A673 (cell line): ENCODE measurements around the gene PCED1A. TPM values are rescaled to one million over a fixed set of nuclear protein-coding genes. Genes with fewer than 3 reads are reported as not detected.

Experiments
- BruUV-seq: library from RNA; stranded (reverse); fragments of 400-500 nt; replicated peaks from 2 replicates; lab custom pipeline; 2021; lab: Mats Ljungman, UMichigan
- CTCF ChIA-PET: fragments of 300-600 bp; sonication (Branson Sonifier 250); formaldehyde crosslinking; loops from one replicate; lab custom pipeline; 2022; ENCODE audit warnings: antibody characterized with exemption; lab: Charles Lee
- POLR2A ChIA-PET: fragments of 300-600 bp; sonication (Branson Sonifier 250); formaldehyde crosslinking; loops from one replicate; lab custom pipeline; 2022; ENCODE audit warnings: antibody characterized with exemption; ENCODE audit not compliant: low non-redundant PET; lab: Charles Lee
- DNase-seq: peaks from one replicate; pipeline ENCODE4 v3.0.0-alpha.2; 2015; ENCODE audit warnings: low spot score
- H3K27ac ChIP-seq: fragments of 200-600 bp; sonication (generic); 2 replicates; pipeline ENCODE4 v1.5.1; 2016; ENCODE audit warnings: mixed run types, low read depth, mild to moderate bottlenecking, mixed read lengths, antibody characterized with exemption, low read length; ENCODE audit not compliant: poor library complexity, severe bottlenecking
- H3K27me3 ChIP-seq: fragments of 200-600 bp; sonication (generic); replicated peaks from 2 replicates; pipeline ENCODE4 v1.6.1; 2017; ENCODE audit warnings: mixed run types, low read depth, mild to moderate bottlenecking, mixed read lengths, antibody characterized with exemption, low read length; ENCODE audit not compliant: insufficient read depth, poor library complexity
- H3K36me3 ChIP-seq: fragments of 200-600 bp; sonication (generic); 2 replicates; pipeline ENCODE4 v1.6.1; 2016; ENCODE audit warnings: mixed run types, mild to moderate bottlenecking, mixed read lengths, antibody characterized with exemption, low read length; ENCODE audit not compliant: insufficient read depth, poor library complexity, severe bottlenecking
- H3K4me1 ChIP-seq: fragments of 200-600 bp; sonication (generic); 2 replicates; pipeline ENCODE4 v1.6.1; 2017; ENCODE audit warnings: mixed run types, mild to moderate bottlenecking, mixed read lengths, antibody characterized with exemption, low read length; ENCODE audit not compliant: insufficient read depth, poor library complexity, severe bottlenecking
- H3K4me3 ChIP-seq: fragments of 200-600 bp; sonication (generic); 2 replicates; pipeline ENCODE4 v1.5.1; 2016; ENCODE audit warnings: low read depth, mixed run types, mild to moderate bottlenecking, mixed read lengths, low read length; ENCODE audit not compliant: poor library complexity, severe bottlenecking
- H3K9me3 ChIP-seq: fragments of 200-600 bp; sonication (generic); 2 replicates; pipeline ENCODE4 v1.6.1; 2016; ENCODE audit warnings: mixed run types, low read depth, mild to moderate bottlenecking, mixed read lengths, antibody characterized with exemption, low read length; ENCODE audit not compliant: poor library complexity, severe bottlenecking
- EZH2 ChIP-seq: fragments of 200-600 bp; sonication (generic); IDR thresholded peaks from 2 replicates; pipeline ENCODE4 v1.6.1; 2017; ENCODE audit warnings: borderline replicate concordance, low read depth, mild to moderate bottlenecking, mixed read lengths, antibody characterized with exemption, low read length; ENCODE audit not compliant: poor library complexity, severe bottlenecking
- intact Hi-C: fragments of 100-400 bp; cut with micrococcal nuclease; formaldehyde crosslinking; loops from one replicate; pipeline ENCODE4 v1.10.0; 2022; ENCODE audit not compliant: unreplicated experiment
- total RNA-seq: library from RNA; stranded (reverse); gene quantifications from 2 replicates; pipeline ENCODE4 v1.2.3, GENCODE V29; 2021
- TF ChIP-seq, protein P1 (sequence below): fragments of 300-800, 200-600 bp; sonication (generic); conservative IDR thresholded peaks from 2 replicates; pipeline ENCODE4 v1.5.1; 2017; ENCODE audit warnings: low read depth, mild to moderate bottlenecking, antibody characterized with exemption, low read length, moderate library complexity, mixed read lengths

PCED1A gene
- total RNA-seq, 1 experiment from 2014 or later: 32.8 TPM

DNA sequence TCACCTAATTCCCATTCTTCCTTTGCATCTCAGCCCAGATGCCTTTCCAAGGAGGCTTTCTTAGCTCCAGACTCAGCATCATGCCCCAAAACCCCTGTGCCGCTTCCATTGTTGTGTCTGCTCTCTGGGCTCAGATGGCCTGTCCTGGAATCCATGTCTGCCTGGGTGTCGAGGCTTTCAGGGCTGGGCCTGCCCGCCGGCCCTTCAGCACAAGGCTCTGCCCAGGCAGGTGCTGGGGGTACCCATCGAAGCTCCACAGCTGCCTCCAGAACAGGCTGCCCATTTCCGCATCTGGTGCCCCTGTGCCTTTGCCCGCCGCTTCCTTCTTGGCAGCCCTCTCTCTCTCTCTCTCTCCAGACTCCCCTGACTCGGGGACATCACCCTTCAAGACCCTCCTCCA, 41.2 kb downstream of the PCED1A start:
- Histone ChIP-seq H3K36me3 (no peaks in the 10 kb centered on the region), H3K4me1 (peaks cover 5% of the 10 kb centered on the region), H3K4me3 (peak overlapping the region; percentile 53), H3K27me3 (peaks cover 51% of the 10 kb centered on the region), H3K9me3 (no peaks in the 10 kb centered on the region), H3K27ac (no peak overlapping the region)
- intact Hi-C loops: no loop called here
- TF ChIP-seq, protein P1, sequence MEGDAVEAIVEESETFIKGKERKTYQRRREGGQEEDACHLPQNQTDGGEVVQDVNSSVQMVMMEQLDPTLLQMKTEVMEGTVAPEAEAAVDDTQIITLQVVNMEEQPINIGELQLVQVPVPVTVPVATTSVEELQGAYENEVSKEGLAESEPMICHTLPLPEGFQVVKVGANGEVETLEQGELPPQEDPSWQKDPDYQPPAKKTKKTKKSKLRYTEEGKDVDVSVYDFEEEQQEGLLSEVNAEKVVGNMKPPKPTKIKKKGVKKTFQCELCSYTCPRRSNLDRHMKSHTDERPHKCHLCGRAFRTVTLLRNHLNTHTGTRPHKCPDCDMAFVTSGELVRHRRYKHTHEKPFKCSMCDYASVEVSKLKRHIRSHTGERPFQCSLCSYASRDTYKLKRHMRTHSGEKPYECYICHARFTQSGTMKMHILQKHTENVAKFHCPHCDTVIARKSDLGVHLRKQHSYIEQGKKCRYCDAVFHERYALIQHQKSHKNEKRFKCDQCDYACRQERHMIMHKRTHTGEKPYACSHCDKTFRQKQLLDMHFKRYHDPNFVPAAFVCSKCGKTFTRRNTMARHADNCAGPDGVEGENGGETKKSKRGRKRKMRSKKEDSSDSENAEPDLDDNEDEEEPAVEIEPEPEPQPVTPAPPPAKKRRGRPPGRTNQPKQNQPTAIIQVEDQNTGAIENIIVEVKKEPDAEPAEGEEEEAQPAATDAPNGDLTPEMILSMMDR: no peak
- TF ChIP-seq EZH2: no peak
- CTCF ChIA-PET: no interaction called here
- DNase-seq: no peak
- BruUV-seq: no TSS peak
- POLR2A ChIA-PET: no interaction called here

DNA sequence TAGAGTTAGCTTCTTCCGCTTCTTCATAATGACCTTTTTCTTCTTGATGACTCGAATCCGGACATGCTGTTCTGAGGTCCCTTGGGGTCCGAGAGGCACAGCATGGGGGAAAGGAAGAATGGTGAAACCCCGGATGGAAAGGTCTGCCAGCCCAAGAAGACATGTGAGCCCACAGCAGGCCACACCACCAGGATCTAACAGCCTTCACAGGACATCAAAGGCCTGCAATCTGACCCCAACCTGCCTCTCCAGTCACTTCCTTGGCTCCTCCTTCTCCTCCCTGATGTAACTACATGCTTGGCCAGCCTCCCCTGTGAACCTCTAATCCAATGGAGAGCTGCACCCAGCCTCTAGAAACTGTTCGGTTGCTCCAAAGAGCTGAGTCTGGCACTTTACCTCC, 41.6 kb downstream of the PCED1A start:
- DNase-seq: no peak
- CTCF ChIA-PET: no interaction called here
- no TSS peak for BruUV-seq
- H3K9me3 ChIP-seq: no peaks in the 10 kb centered on the region
- H3K27ac ChIP-seq: no peak overlapping the region
- H3K27me3 ChIP-seq: peaks cover 48% of the 10 kb centered on the region
- no peaks in the 10 kb centered on the region for H3K36me3 ChIP-seq
- peaks cover 5% of the 10 kb centered on the region for H3K4me1 ChIP-seq
- intact Hi-C loops: no loop called here
- no peak for TF ChIP-seq EZH2
- TF ChIP-seq, protein P1: no peak
- POLR2A ChIA-PET: no interaction called here
- H3K4me3 ChIP-seq: no peak overlapping the region

DNA sequence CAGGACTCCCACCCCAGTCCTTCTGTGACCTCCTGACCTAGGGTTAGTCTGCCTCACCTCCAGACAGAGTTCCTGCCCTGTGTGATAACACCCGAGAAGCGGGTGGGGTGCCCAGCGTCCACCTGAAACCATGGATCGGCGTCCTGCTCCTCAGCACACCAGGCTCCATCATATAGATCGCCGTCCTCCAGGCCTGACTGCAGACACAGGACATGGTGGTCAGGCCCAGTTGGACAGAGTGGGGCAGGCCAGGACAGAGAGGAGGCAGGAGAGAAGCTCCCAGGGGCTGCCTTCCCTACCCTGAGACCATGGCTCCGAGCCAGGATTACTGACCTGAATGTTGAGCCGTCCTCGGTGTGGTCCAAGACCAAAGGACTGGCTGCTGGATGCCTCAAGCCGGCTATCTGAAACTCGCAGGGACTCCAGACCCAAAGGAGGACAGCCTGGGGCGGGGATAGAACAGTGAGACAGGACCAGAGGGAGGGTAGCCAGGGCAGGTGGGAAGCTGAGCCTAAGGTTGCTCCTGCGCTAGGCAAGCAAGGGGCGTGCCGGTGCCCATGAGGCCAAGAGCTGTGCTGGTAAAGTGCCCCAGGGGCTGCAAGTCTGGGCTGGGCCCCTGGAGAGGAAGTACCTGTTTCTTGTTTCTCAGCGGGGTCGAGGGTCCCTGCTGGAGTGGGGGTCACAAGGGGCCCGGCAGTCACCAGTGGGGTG, 42.2 kb downstream of the PCED1A start:
- ChIA-PET CTCF (no interaction called here), POLR2A (no interaction called here)
- no peak overlapping the region for H3K4me3 ChIP-seq
- peaks cover 5% of the 10 kb centered on the region for H3K4me1 ChIP-seq
- H3K27me3 ChIP-seq: peaks cover 49% of the 10 kb centered on the region
- no peaks in the 10 kb centered on the region for H3K9me3 ChIP-seq
- intact Hi-C loops: no loop called here
- DNase-seq: no peak
- no TSS peak for BruUV-seq
- TF ChIP-seq, protein P1: no peak
- no peak for TF ChIP-seq EZH2
- H3K36me3 ChIP-seq: no peaks in the 10 kb centered on the region
- no peak overlapping the region for H3K27ac ChIP-seq
